Measurements from ENCODE around the gene NCOA3.

DNA sequence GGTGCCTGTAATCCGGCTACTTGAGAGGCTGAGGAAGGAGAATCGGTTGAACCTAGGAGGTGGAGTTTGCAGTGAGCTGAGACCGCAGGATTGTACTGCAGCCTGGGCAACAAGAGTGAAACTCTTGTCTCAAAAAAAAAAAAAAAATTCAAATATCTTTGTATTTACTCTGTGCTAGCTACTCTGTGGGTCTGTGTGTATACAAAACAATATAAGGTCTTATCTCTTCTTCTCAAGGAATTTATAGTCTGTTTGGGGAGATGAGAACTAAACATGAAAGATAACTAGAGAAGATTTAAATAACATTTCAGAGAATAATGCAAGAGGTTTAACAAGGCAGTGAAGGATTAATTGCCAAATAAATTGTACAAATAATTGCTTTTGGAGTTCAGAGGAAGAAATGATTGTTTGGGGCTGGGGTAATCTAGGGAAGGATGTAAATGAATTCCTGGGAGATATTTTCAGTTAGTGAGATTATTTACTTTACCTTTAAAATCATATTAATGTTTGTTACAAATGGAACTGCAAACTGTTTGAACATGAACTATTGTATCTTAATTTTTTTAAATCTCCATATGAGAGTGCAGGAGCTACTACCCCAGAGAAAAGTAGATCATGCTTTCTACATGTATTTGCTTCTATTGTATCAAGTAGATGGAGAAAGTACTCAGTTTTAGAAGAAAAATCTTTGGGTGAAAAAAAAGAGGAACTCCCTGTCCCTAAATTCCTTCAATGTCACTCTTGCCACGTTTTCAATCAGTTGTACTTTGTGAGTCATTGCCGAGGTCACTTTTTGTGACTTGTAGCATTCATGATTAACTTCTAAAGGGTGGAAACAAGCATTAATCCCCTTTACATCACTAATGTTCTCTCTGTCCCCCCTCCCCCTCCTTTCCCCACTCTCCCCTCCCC lies 39.0 kb downstream of the NCOA3 start:
- TF ChIP-seq, protein P1, sequence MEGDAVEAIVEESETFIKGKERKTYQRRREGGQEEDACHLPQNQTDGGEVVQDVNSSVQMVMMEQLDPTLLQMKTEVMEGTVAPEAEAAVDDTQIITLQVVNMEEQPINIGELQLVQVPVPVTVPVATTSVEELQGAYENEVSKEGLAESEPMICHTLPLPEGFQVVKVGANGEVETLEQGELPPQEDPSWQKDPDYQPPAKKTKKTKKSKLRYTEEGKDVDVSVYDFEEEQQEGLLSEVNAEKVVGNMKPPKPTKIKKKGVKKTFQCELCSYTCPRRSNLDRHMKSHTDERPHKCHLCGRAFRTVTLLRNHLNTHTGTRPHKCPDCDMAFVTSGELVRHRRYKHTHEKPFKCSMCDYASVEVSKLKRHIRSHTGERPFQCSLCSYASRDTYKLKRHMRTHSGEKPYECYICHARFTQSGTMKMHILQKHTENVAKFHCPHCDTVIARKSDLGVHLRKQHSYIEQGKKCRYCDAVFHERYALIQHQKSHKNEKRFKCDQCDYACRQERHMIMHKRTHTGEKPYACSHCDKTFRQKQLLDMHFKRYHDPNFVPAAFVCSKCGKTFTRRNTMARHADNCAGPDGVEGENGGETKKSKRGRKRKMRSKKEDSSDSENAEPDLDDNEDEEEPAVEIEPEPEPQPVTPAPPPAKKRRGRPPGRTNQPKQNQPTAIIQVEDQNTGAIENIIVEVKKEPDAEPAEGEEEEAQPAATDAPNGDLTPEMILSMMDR (IDR thresholded peaks at IDR 0.05; ENCODE audit: low read depth, low read length, poor library complexity, severe bottlenecking) = no peak
- no peak for TF ChIP-seq EZH2phosphoT487 (IDR thresholded peaks at IDR 0.05; ENCODE audit: borderline replicate concordance, low read length)
